ENCODE data around the gene NEXN.

- no peak for TF ChIP-seq CTCF (IDR thresholded peaks at IDR 0.05)
- TF ChIP-seq EZH2 (IDR thresholded peaks at IDR 0.05; ENCODE audit: borderline replicate concordance, insufficient read depth, low read depth, low read length, poor library complexity, severe bottlenecking) = no peak
Observed at GRCh38 chr1:77954521-77954920, 66.1 kb downstream of the NEXN start.

Data from B cell (primary cell).